ENCODE results near the gene FAM200C. TPM values are rescaled to one million over a fixed set of nuclear protein-coding genes. Genes with fewer than 3 reads are reported as not detected.
A peak's percentile ranks its signal among the peaks of the same experiment; 100 is the strongest.

The FAM200C gene
- total and polyA plus RNA-seq, 2 of the 13 experiments (the other 11 are each of a cell fraction or from before 2014, with no cell fraction given), result 3.2 to 4.7 TPM

GRCh38 chr5:160360310-160360709 is 39.5 kb downstream of the FAM200C start:
- in situ Hi-C loops (cut with HindIII; ENCODE audit: extremely low pct_ligation_motif_present, low pct_unique_long_range_greater_than_20kb) (no loop called here), intact Hi-C loops (cut with micrococcal nuclease; ENCODE audit: unreplicated experiment) (no loop called here)
- Histone ChIP-seq H2AFZ (ENCODE audit: low read length) (no peak overlapping the region), H3K9me3 (ENCODE audit: low read length) (no peaks in the 10 kb centered on the region), H3K27me3 (ENCODE audit: control insufficient read depth in 1 of 2, insufficient read depth in 2 of 2, low read length in 2 of 2) (peaks cover 0 to 3% of the 10 kb centered on the region in 2 experiments; a peak in 3 of 5 replicates), H3K79me2 (ENCODE audit: insufficient read depth, low read length) (no peaks in the 10 kb centered on the region), H4K20me1 (ENCODE audit: insufficient read depth, low read length) (no peaks in the 10 kb centered on the region), H3K4me1 (ENCODE audit: insufficient read depth, low read length) (no peaks in the 10 kb centered on the region), H3K4me2 (ENCODE audit: low read depth, low read length) (no peak overlapping the region), H3K36me3 (replicated peaks in 1 of 2; ENCODE audit: control insufficient read depth in 1 of 2, insufficient read depth in 2 of 2, low read length in 2 of 2) (no peaks in the 10 kb centered on the region), H3K9ac (ENCODE audit: insufficient read depth, low read depth, low read length) (no peak overlapping the region), H3K27ac (ENCODE audit: extremely low read length, insufficient read depth, low read length) (no peak overlapping the region), H3K4me3 (replicated peaks in 1 of 3; ENCODE audit: insufficient read depth in 1 of 3, low read depth in 2 of 3, low read length in 3 of 3) (no peak overlapping the region)
- FAIRE-seq (no peak), DNase-seq (ENCODE audit: low spot score) (no peak), ATAC-seq (peak; percentile 56; the same call in 1 of the 3 replicates)
- 42% methylated on average over 3 of the region's 3 CpGs for WGBS (ENCODE audit: low lambda C conversion rate)
- ChIA-PET POLR2A (no interaction called here), CTCF (ENCODE audit: low intra/inter-chr PET ratio, low total read pairs) (no interaction called here)
- no peak for TF ChIP-seq ZNF235 (CRISPR knock-in tag; IDR thresholded peaks at IDR 0.05; ENCODE audit: borderline replicate concordance)
- TF ChIP-seq HHEX (CRISPR knock-in tag; IDR thresholded peaks at IDR 0.05), result no peak
- TF ChIP-seq, protein P1, sequence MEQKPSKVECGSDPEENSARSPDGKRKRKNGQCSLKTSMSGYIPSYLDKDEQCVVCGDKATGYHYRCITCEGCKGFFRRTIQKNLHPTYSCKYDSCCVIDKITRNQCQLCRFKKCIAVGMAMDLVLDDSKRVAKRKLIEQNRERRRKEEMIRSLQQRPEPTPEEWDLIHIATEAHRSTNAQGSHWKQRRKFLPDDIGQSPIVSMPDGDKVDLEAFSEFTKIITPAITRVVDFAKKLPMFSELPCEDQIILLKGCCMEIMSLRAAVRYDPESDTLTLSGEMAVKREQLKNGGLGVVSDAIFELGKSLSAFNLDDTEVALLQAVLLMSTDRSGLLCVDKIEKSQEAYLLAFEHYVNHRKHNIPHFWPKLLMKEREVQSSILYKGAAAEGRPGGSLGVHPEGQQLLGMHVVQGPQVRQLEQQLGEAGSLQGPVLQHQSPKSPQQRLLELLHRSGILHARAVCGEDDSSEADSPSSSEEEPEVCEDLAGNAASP (CRISPR knock-in tag; IDR thresholded peaks at IDR 0.05; ENCODE audit: borderline replicate concordance), result no peak
- BruUV-seq (replicated peaks), result no TSS peak

GRCh38 chr5:160359816-160360215 is 40.0 kb downstream of the FAM200C start:
- FAIRE-seq (no peak), ATAC-seq (no peak), DNase-seq (ENCODE audit: low spot score) (no peak)
- Histone ChIP-seq H3K4me3 (replicated peaks in 1 of 3; ENCODE audit: insufficient read depth in 1 of 3, low read depth in 2 of 3, low read length in 3 of 3) (no peak overlapping the region), H2AFZ (ENCODE audit: low read length) (no peak overlapping the region), H3K9ac (ENCODE audit: insufficient read depth, low read depth, low read length) (no peak overlapping the region), H3K4me2 (ENCODE audit: low read depth, low read length) (no peak overlapping the region), H3K27me3 (ENCODE audit: control insufficient read depth in 1 of 2, insufficient read depth in 2 of 2, low read length in 2 of 2) (peaks cover 0 to 2% of the 10 kb centered on the region in 2 experiments; a peak in 3 of 5 replicates), H3K36me3 (replicated peaks in 1 of 2; ENCODE audit: control insufficient read depth in 1 of 2, insufficient read depth in 2 of 2, low read length in 2 of 2) (no peaks in the 10 kb centered on the region), H3K9me3 (ENCODE audit: low read length) (no peaks in the 10 kb centered on the region), H3K79me2 (ENCODE audit: insufficient read depth, low read length) (no peaks in the 10 kb centered on the region), H4K20me1 (ENCODE audit: insufficient read depth, low read length) (no peaks in the 10 kb centered on the region), H3K4me1 (ENCODE audit: insufficient read depth, low read length) (no peaks in the 10 kb centered on the region), H3K27ac (ENCODE audit: extremely low read length, insufficient read depth, low read length) (no peak overlapping the region)
- intact Hi-C loops (cut with micrococcal nuclease; ENCODE audit: unreplicated experiment), result no loop called here
- in situ Hi-C loops (cut with HindIII; ENCODE audit: extremely low pct_ligation_motif_present, low pct_unique_long_range_greater_than_20kb), result no loop called here
- whole genome bisulfite sequencing (ENCODE audit: low lambda C conversion rate), result 26% methylated on average over 4 of the region's 4 CpGs
- CTCF ChIA-PET (ENCODE audit: low intra/inter-chr PET ratio, low total read pairs), result no interaction called here
- no TSS peak for BruUV-seq (replicated peaks)
- POLR2A ChIA-PET, result no interaction called here
- TF ChIP-seq ZNF274 (CRISPR knock-in tag; IDR thresholded peaks at IDR 0.05) (no peak), ZFYVE20 (CRISPR knock-in tag; IDR thresholded peaks at IDR 0.05; ENCODE audit: borderline replicate concordance, low read depth) (no peak), ELF3 (CRISPR knock-in tag; IDR thresholded peaks at IDR 0.05) (no peak), RARG (CRISPR knock-in tag; IDR thresholded peaks at IDR 0.05; ENCODE audit: low read depth) (no peak), ZNF879 (CRISPR knock-in tag; IDR thresholded peaks at IDR 0.05) (no peak)
- TF ChIP-seq, protein P2, sequence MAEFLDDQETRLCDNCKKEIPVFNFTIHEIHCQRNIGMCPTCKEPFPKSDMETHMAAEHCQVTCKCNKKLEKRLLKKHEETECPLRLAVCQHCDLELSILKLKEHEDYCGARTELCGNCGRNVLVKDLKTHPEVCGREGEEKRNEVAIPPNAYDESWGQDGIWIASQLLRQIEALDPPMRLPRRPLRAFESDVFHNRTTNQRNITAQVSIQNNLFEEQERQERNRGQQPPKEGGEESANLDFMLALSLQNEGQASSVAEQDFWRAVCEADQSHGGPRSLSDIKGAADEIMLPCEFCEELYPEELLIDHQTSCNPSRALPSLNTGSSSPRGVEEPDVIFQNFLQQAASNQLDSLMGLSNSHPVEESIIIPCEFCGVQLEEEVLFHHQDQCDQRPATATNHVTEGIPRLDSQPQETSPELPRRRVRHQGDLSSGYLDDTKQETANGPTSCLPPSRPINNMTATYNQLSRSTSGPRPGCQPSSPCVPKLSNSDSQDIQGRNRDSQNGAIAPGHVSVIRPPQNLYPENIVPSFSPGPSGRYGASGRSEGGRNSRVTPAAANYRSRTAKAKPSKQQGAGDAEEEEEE (CRISPR knock-in tag; IDR thresholded peaks at IDR 0.05; ENCODE audit: borderline replicate concordance), result no peak
- TF ChIP-seq, protein P3, sequence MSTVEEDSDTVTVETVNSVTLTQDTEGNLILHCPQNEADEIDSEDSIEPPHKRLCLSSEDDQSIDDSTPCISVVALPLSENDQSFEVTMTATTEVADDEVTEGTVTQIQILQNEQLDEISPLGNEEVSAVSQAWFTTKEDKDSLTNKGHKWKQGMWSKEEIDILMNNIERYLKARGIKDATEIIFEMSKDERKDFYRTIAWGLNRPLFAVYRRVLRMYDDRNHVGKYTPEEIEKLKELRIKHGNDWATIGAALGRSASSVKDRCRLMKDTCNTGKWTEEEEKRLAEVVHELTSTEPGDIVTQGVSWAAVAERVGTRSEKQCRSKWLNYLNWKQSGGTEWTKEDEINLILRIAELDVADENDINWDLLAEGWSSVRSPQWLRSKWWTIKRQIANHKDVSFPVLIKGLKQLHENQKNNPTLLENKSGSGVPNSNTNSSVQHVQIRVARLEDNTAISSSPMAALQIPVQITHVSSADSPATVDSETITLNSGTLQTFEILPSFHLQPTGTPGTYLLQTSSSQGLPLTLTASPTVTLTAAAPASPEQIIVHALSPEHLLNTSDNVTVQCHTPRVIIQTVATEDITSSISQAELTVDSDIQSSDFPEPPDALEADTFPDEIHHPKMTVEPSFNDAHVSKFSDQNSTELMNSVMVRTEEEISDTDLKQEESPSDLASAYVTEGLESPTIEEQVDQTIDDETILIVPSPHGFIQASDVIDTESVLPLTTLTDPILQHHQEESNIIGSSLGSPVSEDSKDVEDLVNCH (CRISPR knock-in tag; IDR thresholded peaks at IDR 0.05), result no peak
- TF ChIP-seq, protein P4, sequence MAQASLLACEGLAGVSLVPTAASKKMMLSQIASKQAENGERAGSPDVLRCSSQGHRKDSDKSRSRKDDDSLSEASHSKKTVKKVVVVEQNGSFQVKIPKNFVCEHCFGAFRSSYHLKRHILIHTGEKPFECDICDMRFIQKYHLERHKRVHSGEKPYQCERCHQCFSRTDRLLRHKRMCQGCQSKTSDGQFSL (CRISPR knock-in tag; IDR thresholded peaks at IDR 0.05), result no peak
- TF ChIP-seq, protein P5, sequence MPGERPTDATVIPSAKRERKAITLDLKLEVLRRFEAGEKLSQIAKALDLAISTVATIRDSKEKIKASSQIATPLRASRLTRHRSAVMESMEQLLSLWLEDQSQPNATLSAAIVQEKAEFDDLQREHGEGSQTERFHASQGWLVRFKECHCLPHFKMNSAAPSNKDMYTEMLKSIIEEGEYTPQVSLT (CRISPR knock-in tag; IDR thresholded peaks at IDR 0.05; ENCODE audit: borderline replicate concordance, low read depth), result no peak

All from HepG2 (cell line).